GM19463 (cell line): ENCODE data around the gene CIAO3.
A peak's percentile ranks its signal among the peaks of the same experiment; 100 is the strongest.
"Not testable (repeated sequence)": the region's sequence is repeated elsewhere in the genome, so short reads cannot be mapped to it uniquely, and the experiment has no call there.

Source experiments
- ATAC-seq: cut with Tn5 transposase; IDR thresholded peaks from one replicate; pipeline ENCODE4 v1.9.1; 2021; ENCODE audit warnings: mild to moderate bottlenecking, moderate library complexity; ENCODE audit not compliant: unreplicated experiment

Gene CIAO3

DNA sequence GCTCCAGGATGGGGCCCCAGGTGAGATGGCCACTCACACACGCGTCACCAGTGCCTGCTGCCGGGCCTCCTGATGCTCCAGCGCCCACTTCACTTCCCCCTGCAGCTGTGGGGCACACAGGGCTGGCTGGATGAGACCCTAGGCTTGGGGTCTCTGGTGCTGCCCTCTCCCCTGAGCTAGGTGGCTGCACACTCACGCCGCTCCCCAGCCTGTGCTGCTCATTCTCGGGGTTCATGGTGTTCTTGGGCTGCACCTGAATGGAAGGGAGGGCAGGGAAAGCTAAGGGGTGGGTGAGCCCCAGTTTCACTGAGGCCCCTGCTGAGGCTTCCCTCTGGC is 15.8 kb downstream of the CIAO3 start:
- no peak for ATAC-seq

DNA sequence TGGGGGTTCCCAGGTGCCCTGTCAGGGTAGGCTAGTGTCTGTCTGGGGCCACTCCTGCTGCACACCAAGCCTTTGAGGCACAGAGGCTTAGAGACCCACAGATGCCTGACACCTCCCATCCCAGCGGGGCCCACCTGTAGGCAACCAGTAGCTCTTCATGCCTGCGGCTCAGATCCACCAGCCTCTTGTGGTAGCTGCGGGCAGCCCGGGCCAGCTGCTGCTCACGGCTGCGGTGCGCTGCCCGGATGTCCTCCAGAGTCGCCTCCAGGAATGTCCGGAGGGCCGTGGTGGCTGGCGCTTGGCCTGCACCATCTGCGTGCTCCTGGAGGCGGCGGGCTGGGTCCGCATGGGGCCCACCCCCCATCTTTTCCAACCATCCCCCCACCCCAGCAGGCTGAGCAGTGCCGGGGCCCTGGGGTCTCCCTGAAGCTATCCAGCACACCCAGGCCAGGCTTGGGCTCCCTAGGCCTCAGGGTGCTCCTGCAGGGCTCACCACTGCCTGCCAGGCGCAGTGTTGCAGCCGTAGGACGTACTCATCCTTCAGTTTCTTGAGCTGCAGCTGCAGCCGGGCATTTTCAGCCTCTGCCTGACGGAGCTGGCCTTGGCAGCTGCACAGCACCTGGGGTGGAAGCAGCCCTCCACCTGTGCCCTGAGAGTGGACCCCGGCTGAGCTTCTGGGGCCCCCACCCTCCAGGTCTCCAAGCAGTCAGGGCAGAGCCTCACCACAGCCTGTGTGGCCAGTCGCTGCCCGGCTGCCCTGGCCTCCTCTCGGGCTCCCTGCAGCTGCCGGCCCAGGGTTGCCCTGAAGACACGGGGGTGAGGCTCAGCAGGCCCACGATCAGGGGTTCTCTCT is 16.4 kb downstream of the CIAO3 start:
- ATAC-seq, result no peak

DNA sequence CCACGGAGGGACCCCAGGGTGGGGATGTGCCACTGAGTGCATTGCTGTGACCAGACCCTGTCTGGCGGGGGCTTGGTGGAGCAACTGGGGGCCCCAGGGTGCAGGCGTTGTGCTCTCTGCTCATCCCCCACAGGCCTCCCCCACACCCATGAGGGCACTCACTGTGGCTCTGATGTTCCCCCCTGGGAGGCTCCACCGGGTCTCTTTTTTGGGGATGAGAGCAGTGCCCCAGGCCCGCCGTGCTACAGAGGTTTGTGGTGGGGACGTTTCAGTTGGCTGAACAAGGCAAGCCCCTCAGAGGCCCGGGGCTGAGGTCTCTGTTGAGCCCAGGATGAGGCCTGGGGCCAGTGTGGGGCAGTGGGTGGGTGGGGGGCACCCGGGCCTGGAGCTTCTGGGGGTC is 17.1 kb downstream of the CIAO3 start:
- no peak for ATAC-seq

DNA sequence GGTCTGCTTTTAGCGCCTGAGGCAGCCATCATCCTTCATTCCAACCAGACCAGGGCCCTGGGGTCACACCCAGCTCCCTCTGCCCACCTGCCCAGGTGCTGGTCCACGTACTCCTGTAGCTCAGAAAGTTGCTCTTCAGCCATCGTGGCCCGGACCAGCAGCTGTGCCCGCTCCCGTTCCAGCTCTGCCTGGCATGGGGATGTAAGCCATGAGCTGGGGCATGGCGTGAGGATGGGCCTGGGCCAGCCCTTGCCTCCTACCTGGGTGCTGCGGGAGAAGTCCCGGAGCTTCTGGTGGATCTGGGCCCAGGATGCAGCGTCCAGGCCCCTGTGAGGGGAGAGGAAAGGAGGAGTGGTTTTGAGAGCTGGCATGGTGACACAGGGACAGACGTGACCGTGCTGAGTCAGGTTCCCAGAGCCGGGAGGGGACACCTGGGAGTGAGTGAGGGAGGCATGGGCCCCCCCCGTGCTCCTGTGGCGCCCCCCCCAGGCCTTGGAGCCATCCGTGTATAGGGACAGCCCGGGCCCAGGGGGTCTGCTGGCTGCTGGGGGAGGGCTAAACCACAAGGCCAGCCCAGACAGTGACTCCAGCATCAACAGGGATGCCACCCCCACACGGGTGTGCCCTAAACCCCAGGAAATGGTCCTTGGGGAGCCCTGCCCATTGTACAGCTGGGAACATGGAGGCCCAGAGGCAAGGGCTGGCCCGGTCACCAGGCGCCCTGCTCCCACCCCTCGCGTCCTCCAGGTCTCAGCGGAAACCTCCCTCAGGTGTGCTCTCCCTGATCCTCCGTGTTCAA is 17.8 kb downstream of the CIAO3 start:
- no peak for ATAC-seq

DNA sequence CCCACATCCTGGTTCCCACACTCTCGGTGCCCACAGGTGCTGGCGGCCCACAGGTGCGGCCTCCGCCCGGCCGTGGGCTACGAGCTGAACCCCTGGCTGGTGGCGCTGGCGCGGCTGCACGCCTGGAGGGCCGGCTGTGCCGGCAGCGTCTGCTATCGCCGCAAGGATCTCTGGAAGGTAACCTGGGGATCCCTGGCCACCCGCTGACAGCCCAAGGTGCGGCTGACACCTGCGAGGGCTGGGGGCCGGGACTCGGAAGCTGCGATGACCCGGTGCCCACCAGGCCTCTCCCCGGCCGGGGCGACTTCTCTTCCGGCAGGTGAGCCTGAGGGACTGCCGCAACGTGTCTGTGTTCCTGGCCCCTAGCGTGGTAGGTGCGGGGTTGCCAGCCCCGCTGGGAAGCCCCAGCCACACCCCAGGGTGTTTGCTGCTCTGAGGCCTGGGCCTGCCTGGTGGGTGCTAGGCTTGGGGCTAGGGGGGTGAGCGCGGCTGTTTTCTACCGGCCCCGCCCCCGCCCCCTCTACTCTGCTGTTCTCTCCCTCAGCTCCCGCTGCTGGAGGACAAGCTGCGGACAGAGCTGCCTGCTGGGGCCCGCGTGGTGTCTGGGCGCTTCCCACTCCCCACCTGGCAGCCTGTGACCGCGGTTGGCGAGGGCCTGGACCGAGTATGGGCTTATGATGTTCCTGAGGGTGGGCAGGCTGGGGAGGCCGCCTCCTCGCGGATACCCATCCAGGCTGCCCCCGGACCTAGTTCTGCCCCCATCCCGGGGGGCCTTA is 18.8 kb downstream of the CIAO3 start:
- ATAC-seq, result no peak

DNA sequence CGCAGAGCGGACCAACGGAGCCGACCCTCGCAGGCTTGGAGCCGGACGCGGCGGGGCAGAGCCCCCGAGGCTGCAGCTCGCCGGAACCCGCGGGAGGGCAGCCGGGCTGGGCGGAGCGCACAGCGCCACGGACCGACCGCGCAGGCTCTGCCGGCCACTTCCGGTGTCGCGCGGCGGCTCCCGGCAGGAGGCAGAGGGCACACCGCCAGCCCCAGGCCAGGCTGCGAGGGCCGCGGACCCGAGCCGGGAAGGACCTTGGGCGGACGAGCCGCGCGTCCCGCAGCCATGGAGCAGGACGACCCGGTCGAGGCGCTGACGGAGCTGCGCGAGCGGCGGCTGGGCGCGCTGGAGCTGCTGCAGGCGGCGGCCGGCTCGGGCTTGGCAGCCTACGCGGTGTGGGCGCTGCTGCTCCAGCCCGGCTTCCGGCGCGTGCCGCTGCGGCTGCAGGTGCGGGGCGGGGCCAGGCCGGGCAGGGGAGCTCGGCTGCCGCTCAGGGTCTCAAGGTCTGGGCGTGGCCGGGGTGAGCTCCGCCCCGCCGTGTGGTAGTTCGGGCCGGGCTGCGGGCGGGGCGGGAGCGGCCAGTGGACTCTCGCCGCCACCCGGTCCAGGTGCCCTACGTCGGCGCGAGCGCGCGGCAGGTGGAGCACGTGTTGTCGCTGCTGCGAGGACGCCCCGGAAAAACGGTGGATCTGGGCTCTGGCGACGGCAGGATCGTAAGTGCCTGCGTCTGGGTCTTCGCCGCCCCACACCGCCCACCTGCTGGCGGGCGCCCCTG is 19.6 kb downstream of the CIAO3 start, which contains the start of gene ANTKMT:
ANTKMT (plus strand) TSS at position 157 of the 775 bp plus-strand sequence; CDS start at position 286, 129 bp downstream.
- peak; percentile 78 for ATAC-seq

DNA sequence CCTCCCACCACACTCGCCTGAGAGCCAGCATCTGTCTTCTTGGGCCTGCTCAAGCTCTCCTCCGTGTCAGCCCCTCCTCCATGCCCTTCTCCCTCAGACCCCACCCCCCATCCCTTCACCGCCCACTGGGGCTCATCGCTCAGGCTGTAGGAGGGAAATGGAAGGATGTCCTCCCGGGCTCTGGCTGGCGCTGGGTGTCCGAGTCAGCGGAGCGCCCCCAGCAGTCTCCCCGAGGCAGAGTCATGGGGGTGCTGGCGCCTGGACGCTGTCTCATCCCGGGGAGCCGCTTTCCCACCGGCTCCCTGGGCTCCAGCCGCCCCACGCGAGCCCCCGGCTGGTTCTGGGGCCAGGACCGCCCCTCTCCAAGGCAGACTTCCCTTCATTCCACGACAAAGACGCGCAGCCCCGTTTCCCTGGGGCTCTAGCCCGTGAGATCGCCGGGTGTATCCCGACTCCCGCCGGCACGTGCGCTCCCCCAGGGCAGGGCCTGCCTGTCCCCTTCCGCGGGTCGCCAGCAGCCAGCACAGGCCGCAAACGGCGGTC is 20.3 kb downstream of the CIAO3 start:
- ATAC-seq, result peak; percentile 22

DNA sequence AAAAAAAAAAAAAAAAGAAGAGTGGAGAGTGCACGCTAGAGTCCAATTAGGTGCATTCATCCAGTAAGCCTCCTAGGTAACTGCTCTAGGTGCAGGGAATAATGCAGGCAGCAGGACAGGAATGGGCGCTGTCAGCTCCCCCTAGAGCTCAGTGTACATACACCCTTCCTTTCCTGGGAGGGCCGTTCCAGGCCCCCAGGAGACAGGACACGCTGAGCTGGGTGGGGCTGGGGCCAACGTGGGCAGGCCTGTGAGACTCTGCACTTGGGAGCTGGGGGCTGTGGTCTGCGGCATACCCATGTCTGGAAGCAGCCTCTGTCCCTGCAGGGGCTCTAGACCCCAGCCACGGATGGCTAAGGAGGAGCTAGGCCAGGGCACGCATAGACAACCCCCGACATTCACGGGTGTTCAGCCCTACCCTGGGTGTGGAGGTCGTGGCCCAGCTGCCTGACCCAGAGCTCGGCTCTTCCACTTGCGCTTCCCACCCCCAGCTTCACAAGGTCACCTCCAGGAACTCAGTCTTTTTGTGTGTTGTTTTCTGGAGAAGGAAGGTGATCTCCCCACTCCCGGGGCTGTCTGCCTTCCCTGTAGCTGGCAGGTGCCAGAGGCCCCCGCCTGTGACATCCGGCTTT is 20.9 kb downstream of the CIAO3 start:
- ATAC-seq, result no peak

DNA sequence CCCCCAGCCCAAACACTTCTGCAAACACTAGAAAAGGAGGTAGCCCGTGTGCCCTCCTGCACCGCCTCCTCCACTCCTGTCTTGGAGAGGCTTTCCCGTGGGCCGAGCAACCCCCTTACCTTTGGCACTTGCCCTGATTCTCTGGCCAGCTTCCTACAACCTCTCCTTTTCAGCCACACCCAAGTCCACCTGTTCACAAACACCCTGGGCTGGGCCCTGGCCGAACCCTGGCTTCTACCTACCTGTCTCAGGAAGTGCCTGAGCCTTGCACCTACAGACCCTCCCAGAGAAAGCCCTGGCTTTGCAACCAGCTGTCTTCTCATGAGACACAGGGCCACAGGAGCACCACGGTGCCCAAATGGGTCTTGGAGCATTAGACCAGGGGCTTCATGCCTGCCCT is 21.9 kb downstream of the CIAO3 start:
- ATAC-seq, result no peak

DNA sequence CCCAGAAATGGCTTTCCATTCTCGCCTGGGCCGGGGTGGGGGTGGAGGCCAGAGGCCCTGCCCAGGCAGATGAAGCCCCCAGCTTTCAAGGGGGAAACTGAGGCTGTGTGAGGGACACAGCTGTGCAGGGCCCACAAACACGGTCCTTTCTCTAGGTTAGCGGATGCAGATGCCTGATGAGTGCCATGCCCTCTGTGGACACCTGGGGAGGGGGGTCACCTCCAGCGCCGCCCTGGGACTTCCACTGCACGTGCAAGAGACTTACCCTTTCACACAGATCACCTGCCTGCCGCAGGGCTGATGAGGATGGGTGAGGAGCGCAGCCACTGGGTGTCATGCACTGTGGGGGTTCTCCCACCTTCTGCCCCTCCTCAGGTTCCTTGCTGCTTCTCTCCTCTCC is 22.4 kb downstream of the CIAO3 start:
- ATAC-seq, result no peak

DNA sequence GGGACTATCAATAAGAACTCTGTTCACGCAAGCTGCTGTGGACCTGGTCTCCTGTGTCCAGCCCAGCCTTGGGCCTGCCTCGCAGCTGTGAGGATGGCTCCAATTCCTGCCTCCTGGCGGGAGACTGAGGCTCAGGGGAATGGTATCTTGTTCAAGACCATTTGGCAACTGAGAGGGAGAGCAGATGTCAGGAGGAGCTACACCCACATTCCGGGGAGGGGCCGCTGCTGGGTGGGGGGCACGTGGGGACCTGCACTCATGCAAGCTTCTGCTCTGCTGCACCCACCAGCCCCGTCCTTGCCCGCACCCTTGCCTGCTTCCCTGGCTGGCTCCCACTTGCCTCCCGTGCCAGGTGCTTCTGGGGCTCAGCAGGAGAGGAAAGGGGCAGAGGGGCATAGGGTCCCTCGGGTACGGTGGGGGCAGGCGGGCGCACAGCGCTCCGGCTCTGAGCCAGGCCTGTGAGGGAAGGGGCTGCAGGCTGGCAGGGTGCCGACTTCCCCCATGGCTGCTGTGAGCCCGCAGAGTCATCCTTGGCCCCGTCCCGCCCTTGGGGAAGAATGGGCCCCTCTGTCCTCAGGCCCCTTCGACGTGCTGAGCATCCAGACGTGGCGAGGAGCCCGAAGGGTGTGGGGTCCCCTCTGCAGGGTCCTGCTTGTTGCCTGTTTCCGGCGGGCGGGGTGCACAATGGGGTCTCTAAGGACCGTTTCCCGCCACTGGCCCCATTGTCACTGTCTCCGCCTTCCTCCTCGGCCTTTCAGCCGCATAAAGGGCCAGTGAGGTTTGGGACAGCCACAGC is 23.1 kb downstream of the CIAO3 start:
- ATAC-seq, result no peak

DNA sequence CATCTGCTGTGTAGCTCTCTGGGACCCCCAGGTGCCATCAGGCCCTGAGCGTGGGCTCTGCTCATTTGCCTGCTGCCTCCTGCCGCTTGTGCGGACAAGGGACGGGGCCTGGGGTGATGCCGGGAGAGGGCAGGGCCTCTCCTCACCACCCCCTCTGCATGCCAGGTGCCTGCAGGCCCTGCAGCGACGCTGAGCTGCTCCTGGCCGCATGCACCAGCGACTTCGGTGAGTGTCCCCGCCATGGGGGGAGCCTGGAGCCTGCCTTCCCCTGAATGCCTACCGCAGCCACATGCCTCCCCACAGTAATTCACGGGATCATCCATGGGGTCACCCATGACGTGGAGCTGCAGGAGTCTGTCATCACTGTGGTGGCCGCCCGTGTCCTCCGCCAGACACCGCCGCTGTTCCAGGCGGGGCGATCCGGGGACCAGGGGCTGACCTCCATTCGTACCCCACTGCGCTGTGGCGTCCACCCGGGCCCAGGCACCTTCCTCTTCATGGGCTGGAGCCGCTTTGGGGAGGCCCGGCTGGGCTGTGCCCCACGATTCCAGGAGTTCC is 23.9 kb downstream of the CIAO3 start:
- ATAC-seq, result no peak

DNA sequence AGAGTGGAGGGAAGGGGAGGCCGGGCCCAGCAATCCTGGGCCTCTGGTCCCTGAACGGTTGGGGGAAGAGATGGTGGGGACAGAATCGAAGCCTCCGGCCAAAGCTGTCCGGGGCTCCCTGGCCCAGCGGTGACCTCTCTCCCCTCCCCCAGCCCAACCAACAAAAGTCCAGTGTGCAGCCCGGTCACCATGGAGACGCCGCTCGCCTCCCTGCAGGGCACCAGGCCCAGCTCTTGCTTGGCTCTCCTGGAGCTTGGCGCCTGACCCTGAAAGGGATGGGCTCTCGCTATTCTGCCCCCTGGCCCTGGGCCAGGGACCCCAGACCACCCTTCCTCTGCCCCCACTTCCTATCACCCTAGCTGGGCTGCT is 24.6 kb downstream of the CIAO3 start:
- ATAC-seq, result no peak

DNA sequence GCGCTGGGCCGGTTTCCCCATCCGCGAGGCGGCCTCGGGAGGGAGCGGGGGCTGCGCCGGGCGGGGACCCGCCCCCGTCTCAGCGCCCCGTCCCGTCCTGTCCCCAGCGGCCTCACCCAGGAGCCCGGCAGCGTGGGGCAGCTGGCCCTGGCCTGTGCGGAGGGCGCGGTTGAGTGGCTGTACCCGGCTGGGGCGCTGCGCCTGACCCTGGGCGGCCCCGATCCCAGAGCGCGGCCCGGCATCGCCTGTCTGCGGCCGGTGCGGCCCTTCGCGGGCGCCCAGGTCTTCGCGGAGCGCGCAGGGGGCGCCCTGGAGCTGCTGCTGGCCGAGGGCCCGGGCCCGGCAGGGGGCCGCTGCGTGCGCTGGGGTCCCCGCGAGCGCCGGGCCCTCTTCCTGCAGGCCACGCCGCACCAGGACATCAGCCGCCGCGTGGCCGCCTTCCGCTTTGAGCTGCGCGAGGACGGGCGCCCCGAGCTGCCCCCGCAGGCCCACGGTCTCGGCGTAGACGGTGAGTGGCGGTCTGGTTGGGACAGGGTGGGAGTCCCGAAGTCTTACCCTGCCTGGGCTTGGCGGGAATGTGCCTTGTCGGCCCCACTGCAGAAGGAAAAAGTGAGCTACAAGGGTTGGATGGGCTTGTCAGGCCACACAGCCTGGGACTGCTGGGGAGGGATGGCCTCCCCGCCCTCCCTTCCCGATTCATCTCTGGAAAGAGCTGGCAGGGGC is 25.2 kb downstream of the CIAO3 start:
- no peak for ATAC-seq

DNA sequence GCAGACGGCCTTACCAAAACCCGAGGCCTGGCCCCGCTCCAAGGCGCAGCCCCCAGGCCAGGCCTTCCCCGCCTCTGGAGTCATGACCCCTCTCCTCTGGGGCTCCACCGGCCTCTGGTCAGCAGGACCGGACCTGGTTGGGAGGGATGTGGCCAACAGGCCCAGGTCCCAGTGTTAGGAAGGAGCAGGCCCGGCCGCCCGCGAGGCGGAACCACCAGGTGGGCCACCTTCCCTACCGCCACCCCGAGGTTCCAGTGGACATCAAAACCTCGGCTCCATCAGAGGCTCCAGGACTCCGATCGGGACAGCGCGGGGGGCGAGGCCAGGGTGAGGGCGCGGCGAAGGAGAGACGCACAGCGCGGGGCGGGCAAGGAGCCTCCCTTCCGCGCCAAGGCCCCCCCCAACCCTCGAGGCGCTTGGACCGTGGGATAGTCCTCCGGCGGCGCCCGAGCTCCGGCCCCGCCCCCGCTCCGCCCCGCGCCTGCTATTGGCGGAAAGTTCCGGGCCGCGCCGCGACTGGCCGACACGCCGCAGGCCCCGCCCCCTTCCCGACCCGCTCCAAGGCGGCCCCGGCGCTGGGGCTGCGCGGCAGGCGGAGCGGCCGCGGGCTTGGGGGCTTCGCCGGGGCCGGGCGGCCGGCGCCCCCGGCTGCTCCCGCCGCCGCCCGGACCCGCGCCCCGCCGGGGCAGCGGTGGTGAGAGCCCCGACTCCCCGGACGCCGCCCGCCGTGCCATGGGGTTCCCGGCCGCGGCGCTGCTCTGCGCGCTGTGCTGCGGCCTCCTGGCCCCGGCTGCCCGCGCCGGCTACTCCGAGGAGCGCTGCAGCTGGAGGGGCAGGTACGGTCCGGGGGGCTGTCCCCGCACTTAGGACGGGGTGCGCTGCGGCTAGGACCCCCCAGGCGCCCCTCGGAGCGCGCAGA is 26.0 kb downstream of the CIAO3 start, which contains the start of gene METRN:
METRN (plus strand) TSS at position 561 of the 919 bp plus-strand sequence; CDS start at position 733, 172 bp downstream.
- ATAC-seq, result peak; percentile 76

DNA sequence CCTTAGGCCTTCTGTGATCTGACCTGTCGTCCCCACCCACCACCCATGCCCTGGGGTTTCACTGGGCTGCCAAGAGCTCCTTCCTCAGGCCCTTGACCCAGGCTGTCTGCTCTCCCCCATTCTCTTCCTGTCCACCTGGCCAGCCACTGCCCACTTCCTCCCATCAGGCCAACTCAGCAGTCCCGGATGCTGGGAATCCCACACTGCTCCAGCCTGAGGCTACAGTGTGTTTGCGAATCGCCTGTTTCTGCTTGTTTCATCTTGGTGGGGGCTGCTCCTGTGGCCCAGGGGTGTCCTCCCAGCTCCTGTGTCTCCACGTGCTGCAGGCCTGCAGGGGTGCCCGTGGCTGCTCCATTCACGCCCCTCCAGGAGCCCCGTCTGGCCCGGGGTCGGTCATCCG is 26.7 kb downstream of the CIAO3 start:
- no peak for ATAC-seq

DNA sequence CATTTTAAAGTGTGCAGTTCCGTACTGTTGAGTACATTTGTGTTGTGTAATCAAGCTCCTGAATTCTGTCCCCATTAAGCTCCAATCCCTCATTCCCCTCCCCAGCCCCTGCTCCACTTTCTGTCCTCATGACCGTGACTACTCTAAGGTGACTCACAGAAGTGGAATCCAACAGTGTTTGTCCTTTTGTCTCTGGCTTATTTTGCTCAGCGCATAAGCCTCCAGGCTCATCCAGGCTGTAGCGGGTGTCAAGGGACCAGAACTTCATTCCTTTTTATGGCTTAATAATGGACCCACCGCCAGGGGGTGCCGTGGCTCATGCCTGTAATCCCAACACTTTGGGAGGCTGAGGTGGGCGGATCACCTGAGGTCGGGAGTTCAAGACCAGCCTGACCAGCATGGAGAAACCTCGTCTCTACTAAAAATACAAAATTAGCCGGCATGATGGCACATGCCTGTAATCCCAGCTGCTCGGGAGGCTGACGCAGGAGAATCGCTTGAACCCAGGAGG is 28.0 kb downstream of the CIAO3 start:
- ATAC-seq, result not testable (repeated sequence)
